Renal cortex interstitium (tissue), 11 donors: ENCODE data around the gene BIN2. TPM values are rescaled to one million over a fixed set of nuclear protein-coding genes. Genes with fewer than 3 reads are reported as not detected.
"Not testable (repeated sequence)": the region's sequence is repeated elsewhere in the genome, so short reads cannot be mapped to it uniquely, and the experiment has no call there.

Source experiments
- DNase-seq, 11 donors: peaks; one replicate each; pipeline ENCODE4 v3.0.0-alpha.2; 2013; ENCODE audit warnings: low read depth in 9 of 11, low spot score in 4 of 11; ENCODE audit errors: extremely low read depth in 1 of 11
- polyA plus RNA-seq, 3 donors: library from polyadenylated mRNA; unstranded; fragments of 120-200 nt; gene quantifications; one replicate each; pipeline ENCODE4 v1.2.1, GENCODE V29; 2013; ENCODE audit not compliant: insufficient read length in 3 of 3

Gene BIN2
- polyA plus RNA-seq, 3 donors, result 2.3 to 3.9 (median 3.2) TPM

DNA sequence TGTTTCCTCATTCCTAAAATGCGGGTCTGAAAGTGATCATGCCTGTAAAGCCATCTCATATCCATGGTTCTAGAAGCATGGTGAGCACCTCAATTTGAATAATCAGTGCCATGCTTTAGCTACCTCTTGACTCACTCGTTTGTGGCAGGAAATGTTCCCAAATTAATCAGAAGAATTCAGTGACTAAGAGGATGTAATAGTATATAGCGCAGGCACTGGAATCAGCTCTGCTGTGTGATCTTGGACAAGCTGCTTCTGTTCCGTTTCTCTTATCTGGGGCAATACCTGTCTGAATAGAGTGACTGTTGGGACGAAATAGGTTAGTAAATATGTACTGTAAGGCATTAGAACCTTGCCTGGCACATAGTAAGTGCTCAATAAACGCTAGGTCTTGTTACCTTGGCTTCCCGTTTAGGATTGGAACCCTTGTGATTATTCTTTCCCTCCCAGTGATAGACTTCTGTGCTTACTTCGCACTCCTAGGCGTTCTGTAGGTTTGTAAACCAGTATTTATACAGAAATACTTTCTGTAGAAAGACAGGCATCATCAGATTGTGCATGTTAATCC lies 52.9 kb downstream of the BIN2 start:
- DNase-seq, result no peak

DNA sequence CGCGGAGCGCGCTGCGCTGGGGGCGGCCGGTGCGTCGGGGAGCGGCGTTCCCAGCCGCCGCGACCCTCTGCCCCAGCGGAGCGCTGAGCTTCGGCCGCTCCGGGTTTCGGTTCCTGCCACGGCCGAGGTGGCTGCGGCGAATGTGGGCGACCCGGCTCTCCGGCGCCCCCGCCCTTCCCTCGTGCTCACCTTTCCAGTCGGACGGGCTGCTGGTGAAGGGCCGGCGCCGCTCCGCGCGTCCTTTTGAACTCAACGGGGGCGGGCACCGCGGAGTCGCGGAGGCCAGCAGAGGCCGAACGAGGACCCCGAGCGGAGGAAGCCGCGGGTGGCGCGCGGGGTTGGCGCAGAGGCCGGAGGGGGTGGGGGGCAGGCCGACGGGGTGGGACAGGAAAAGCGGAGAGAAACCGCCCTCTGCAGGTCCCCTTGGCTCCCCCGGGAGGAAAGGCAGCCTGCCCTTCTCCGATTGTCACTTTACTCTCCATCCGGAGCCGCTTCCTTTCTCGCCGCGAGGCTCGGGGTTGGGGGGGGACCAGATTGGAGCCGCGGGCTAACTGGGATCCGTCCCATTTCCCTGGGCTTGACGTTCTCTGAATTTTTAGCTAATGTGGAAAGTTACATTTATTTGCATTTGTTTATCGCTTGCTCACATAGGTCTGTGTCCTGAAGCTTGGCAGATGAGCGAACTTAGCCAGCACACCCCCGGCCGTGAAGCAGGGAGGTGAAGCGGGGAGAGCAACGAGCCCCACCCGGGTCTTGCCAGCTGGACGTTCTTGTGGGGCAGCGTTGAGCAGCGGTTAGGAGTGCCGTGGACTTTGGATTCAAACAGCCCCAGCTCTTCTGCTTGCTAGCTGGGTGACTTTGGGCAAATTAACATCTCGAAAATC lies 53.7 kb downstream of the BIN2 start, which contains the start of gene SMAGP:
TSS of gene SMAGP (minus strand) at position 349 of the 884 bp plus-strand sequence. CDS start 1,137 bp downstream, outside the sequence.
- peak in 5 of 11 donors; percentile 42 to 67 (median 55) for DNase-seq

DNA sequence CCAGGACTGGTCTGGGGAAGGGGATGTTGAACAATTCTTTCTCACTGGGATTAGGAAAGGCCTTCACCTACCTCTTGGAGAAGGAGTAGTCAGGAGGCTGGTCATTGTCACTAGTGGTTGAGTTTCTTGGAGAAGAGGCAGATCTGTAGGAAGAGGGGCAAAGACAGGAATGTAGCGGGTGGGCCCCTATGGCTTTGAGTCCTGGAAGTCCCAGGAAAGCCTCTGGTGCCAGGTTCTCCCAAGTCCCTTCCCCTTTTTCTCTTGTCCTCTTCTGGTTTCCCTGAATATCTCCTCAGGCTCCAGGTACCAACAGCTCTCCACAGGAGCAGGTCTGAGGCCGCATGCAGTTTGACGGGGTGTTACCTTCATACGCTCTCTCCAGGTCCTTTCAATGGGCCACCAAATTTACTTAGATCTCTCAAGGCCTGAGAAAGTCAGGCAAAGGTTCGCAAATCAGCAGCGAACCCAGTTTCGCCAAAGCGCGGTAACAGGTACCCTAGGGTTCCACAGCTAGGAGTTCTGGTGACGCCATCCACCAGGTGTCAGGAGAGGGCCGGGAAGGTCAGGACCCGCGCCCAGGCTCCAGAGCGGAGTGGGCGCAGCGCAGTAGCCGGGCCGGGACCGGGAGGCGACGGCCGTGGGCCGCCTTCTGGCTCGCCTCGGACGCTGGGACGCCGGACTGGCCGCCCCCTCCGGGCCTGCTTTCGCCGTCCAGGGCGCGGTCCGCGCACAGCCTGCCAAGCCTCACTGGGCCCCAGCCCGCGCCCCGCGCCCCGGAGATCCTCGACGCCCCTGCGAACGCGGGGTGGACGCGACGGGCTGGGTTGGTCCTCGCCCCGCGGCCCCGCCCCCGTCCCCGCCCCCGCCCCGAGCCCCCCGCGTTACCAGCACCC lies 54.6 kb downstream of the BIN2 start:
- peak in 1 of 11 donors; percentile 8 for DNase-seq

DNA sequence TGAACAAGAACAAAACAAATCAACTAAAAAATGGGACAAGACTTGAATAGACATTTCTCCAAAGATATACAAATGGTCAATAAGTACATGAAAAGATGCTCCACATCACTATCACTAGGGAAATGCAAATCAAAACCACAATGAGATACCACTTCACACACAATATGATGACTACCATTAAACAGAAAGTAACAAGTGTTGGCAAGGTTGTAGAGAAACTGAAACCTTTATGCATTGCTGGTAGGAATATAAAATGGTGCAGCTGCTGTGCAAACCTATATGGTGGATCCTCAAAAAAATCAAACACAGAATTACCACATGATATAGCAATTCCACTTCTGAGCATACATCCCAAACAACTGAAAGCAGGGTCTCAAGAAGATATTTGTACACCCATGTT lies 59.0 kb downstream of the BIN2 start:
- DNase-seq, result no peak

DNA sequence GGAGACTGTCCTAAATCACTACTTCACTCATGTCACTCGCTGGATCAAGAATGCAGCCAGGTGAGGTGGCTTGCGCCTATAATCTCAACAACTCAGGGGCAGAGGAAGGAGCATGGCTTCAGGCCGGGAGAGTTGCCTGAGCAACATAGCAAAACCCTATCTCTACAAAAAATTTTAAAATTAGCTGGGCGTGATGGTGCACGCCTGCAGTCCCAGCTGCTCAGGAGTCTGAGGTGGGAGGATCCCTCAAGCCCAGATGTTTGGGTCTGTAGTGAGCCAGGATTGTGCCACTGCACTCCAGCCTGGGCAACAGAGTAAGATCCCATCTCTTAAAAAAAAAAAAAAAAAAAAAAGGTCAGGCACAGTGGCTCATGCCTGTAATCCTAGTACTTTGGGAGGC lies 59.7 kb downstream of the BIN2 start:
- no peak for DNase-seq

DNA sequence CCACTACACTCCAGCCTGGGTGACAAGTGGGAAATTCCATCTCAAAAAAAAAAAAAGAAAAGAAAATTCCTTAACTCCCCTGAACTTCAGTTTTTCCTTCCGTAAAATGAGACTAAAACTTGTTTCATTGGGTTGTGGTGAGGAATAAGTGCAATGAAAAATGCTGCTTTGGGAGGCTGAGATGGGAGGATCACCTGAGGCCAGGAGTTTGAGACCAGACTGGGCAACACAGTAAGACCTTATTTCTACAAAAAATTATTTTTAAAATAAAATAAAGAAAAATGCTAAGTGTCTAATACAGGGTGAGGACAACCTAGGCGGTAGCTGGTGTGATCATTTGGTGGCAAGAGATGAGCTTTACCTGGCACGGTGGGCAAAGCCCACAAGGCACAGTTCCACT lies 60.6 kb downstream of the BIN2 start:
- DNase-seq, result no peak

DNA sequence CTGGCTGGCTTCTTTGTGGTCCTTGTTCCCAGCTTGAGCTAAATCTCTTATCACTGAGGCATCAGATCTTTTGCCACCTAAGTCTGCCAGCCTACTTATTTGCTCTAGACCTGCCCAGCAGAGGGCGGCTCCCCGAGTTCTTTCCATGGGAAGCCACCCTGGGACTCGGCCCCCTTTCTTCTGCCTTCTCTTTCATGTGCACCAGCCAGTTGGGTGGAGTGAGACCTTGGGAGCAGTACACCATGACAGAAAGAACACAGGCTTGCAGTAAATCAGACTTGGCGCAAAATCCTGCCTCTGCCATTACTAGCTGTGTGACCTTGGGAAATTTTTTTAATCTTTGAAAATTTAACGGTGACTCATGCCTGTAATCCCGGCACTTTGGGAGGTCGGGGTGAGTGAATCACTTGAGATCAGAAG lies 61.2 kb downstream of the BIN2 start:
- peak in 6 of 11 donors; percentile 40 to 68 (median 60) for DNase-seq

DNA sequence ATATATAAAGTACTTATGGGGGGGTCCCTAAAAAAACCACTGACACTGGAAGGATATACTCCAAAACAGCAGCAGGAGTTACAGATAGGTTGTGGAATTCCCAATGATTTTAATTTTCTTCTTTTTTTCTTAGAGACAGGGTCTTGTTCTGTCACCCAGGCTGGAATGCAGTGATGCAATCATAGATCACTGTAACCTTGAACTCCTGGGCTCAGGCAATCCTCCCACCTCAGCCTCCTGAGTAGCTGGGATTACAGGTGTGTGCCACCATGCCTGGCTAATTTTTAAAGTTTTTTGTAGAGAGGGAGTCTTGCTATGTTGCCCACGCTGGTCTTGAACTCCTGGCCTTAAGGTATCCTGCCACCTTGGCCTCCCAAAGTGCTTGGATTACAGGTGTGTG lies 64.4 kb downstream of the BIN2 start:
- not testable (repeated sequence) for DNase-seq

DNA sequence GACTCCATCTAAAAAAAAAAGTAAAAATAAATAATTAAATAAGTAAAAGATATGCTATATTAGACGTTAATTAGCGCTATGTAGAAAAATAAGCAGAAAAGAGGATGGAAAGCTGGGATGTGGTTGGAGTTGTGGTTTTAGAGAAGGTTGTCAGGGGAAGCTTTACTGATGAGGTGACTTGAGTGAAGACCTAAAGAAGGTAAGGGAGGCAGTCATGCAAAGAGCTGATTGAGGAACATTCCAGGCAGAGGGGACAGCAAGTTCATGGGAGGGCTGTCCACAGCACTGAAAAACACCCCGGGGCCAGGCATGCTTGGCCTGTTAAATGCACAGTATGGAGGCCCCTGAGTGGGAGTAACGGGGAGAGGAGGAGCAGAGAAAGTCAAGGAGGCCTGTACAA lies 69.4 kb downstream of the BIN2 start:
- DNase-seq, result no peak

DNA sequence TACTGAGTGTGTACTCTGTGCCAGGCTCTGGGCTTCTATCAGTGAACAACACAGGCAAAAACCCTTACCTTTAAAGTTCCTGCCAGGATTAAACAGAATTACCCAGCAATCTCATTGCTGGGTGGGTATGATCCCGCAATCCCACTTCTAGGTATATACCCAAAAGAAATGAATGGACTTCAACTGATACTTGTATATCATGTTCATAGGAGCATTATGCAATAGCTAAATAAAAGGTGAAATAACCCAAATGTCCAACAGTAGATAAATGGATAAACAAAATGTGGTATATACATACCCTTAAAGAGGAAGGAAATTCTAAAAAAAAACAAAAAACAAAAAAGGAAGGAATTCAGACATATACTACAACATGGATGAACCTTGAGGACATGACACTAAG lies 70.7 kb downstream of the BIN2 start:
- no peak for DNase-seq

DNA sequence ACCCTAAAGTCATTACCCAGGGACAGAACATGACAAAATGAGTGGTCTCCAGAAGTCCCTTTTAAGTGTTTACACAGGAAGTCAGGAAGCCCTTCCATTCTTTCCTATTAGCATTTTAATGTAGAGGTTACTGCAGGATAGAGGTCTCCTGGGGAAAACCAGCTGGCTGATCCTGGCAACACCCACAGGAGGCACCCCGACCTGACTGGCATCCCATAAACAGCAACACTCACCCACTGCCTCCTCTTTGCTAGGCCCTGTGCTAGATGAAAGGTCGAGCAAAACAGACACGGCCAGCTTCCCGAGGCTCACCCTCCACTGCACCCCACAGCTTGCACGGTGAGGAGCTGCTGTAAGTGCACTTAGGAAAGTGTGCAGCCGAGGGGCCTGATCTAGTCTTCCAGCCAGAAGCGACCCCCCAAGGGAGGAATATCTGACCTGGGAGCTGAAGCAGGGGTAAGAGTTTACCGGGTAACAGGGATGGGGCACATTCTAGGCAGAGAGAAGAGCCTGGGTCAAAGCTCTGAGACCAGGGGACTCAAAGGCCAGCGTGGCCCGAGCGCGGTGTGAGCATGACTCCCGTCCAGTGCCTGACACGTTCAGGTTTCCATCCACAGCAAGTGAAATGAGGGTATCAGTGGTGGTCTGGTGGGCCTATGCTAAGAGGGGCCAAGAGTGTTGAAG lies 76.3 kb downstream of the BIN2 start:
- no peak for DNase-seq

DNA sequence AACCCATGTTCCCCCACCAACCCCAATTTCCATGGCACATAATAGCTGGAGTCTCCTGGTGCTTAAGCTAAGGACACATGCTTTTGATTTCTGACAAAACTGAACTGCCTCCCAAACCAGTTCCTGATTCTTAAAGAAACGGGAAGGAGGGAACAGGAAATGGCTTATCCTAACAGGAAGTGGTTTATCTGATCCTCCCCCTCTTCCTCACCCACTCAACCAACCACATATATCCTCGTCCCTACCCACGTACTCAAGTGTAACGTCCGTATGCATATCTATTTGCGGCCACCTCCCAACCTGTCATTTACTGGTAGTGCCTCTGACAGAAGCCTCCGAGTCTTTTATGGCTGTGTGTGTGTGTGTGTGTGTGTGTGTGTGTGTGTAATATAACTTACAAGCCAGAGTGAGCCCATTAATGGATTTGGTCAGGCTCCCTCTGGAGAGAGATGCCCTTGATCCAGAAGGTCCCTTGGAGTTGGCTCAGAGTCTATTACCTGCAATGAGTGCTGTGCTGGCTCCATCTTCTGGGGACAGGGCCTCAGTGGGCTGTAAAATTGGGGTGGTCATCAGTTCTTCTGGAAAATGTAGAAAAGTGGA lies 77.6 kb downstream of the BIN2 start:
- peak in 1 of 11 donors; percentile 17 for DNase-seq

DNA sequence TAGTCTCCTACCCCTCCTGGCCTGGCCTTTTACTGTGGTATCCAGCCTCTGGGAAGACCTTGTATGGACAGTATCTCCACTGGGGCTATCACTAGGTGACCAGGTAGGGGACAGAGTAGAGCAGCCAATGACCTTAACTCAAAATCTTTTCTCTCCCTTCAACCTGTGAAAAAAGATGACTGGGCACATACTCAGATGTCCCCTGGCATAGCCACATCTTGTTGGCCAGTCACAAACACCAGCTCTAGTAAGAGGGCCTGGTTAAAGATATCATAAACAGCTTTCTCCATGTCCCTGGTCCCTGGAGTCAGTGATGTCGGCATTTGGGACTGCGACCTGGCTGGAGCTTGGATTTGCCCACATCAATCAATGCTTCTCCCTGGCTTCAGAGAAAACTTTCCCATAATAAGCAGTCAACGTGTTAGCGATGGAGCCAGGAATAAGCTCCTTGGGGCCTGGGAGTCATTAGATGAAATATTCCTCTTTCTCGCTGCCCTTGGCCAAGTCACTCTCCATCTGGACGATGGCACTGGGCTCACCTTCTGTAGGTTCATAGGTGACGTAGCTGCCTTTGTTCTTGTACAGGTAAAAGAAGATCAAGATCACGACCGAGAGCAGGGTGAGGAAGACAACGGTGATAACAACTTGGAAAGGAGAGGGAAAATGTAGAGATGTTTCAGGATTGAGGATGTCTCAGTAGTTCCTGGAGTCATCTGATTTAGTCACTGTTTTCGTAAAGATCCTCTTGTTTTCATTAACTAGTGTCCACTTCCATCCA lies 78.3 kb downstream of the BIN2 start:
- DNase-seq, result no peak

DNA sequence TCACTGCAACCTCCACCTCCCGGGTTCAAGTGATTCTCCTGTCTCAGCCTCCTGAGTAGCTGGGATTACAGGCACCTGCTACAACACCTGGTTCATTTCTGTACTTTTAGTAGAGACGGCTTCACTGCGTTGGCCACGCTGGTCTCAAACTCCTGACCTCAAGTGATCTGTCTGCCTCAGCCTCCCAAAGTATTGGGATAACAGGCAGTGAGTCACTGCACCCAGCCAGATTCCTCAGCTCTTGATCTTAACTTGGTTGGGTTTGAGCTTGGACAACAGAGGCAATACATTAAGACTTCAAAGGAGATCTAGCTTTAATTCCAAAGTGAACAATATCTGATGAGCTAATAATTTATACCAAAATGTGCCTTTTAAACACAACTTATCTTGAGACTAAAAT lies 79.7 kb downstream of the BIN2 start:
- no peak for DNase-seq

DNA sequence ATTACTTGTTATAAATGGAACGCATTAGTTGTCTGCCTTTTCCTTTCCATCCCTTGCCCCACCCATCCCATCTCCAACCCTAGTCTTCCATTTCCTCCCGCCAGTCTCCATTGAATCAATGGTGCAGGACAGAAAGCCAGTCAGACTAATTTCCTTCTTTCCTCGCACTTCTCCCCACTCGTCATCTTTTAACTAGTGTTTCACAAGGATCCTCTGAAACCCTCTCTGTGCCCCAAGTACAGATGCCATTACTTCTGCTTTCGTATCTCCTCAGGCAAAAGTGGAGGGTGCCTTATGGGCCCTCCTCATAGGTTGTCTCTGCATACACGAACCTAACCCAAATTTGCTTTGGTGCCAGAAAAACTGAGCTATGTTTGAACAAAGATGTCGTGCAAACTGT lies 81.1 kb downstream of the BIN2 start:
- DNase-seq, result no peak

DNA sequence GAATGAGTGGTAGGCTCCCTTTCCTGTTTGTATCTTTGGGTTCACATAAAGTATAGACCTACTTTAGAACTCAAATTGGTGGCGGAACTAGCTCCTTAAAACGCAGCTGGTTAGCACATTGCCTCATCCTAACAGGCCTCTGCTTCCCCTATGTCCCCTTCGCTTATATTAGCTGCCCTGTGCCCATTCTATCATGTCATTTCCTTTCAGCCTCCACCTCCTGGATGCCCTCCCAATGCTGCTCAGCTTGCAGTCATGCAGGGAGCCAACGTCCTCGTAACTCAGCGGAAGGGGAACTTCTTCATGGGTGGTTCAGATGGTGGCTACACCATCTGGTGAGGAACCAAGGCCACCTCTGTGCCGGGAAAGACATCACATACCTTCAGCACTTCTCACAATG lies 81.9 kb downstream of the BIN2 start:
- DNase-seq, result no peak

DNA sequence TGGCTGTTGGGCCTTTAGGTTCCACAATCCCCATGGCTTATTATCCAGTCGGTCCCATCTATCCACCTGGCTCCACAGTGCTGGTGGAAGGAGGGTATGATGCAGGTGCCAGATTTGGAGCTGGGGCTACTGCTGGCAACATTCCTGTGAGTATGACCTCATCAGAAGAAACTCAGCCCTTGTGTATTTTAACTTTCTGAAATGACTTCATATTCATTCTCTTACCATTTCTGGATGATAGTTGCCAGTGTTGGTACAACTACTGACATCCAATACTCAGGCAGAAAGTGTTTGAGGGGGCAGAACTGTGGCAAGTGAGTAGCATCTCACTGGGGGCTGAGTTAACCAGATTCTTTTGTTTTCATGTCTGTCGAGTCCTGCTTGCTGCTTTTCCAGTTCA lies 83.0 kb downstream of the BIN2 start:
- DNase-seq, result no peak
